Measurements from ENCODE around the gene MGLL.

The MGLL gene

GRCh38 chr3:127730666-127731295, 91.5 kb downstream of the MGLL start:
- TF ChIP-seq CTCF (conservative IDR thresholded peaks at IDR 0.05; ENCODE audit: low read depth), result no peak
- no peak overlapping the region for H3K27ac ChIP-seq
- no peak for DNase-seq (ENCODE audit: low spot score)
- ChIA-PET POLR2A (ENCODE audit: low non-redundant PET) (no interaction called here), CTCF (interaction anchor here (0.6 kb wide), 1 partner anchor 1239 kb away, joined by 3 read pairs; no protein-coding TSS in a partner anchor)

- no peak overlapping the region for H3K27ac ChIP-seq
- no peak for TF ChIP-seq CTCF (conservative IDR thresholded peaks at IDR 0.05; ENCODE audit: low read depth)
- ChIA-PET CTCF (interaction anchor here (0.6 kb wide), 1 partner anchor 1238 kb away, joined by 3 read pairs; no protein-coding TSS in a partner anchor), POLR2A (ENCODE audit: low non-redundant PET) (no interaction called here)
- DNase-seq (ENCODE audit: low spot score), result no peak
Measured at GRCh38 chr3:127730171-127730570, 92.1 kb downstream of the MGLL start.

GRCh38 chr3:127729556-127730056, 92.7 kb downstream of the MGLL start:
- POLR2A ChIA-PET (ENCODE audit: low non-redundant PET), result no interaction called here
- H3K27ac ChIP-seq, result no peak overlapping the region
- no peak for DNase-seq (ENCODE audit: low spot score)

GRCh38 chr3:127728417-127729015, 93.8 kb downstream of the MGLL start:
- no peak overlapping the region for H3K27ac ChIP-seq
- DNase-seq (ENCODE audit: low spot score), result no peak
- no peak for TF ChIP-seq CTCF (conservative IDR thresholded peaks at IDR 0.05; ENCODE audit: low read depth)
- CTCF ChIA-PET, result no interaction called here
- POLR2A ChIA-PET (ENCODE audit: low non-redundant PET), result no interaction called here

More at GRCh38 chr3:127729556-127730056, 92.7 kb downstream of the MGLL start:
- CTCF ChIA-PET, result no interaction called here
- TF ChIP-seq CTCF (conservative IDR thresholded peaks at IDR 0.05; ENCODE audit: low read depth), result no peak

- TF ChIP-seq CTCF (conservative IDR thresholded peaks at IDR 0.05; ENCODE audit: low read depth), result no peak
- no peak for DNase-seq (ENCODE audit: low spot score)
- POLR2A ChIA-PET (ENCODE audit: low non-redundant PET), result no interaction called here
- CTCF ChIA-PET, result interaction anchor here (0.6 to 0.8 kb wide), 3 partner anchors 97 to 293 kb away, joined by 3 to 4 read pairs (median 3); no protein-coding TSS in a partner anchor
- no peak overlapping the region for H3K27ac ChIP-seq
Measured at GRCh38 chr3:127726894-127727293, 95.4 kb downstream of the MGLL start.

GRCh38 chr3:127723011-127723567, 99.2 kb downstream of the MGLL start:
- DNase-seq (ENCODE audit: low spot score), result no peak
- no peak overlapping the region for H3K27ac ChIP-seq
- CTCF ChIA-PET, result no interaction called here
- POLR2A ChIA-PET (ENCODE audit: low non-redundant PET), result no interaction called here
- no peak for TF ChIP-seq CTCF (conservative IDR thresholded peaks at IDR 0.05; ENCODE audit: low read depth)

Measured in RWPE1 (cell line).